Trophoblast cell (in vitro differentiated cells and primary cell): ENCODE measurements around the gene ARFGEF2.
"Not testable (repeated sequence)": the region's sequence is repeated elsewhere in the genome, so short reads cannot be mapped to it uniquely, and the experiment has no call there.

ENCODE experiments used
- DNase-seq, 2 donors: peaks; one replicate each; pipeline ENCODE4 v3.0.0-alpha.2; 2016
- H2AFZ ChIP-seq: 2 replicates; pipeline ENCODE4 v1.6.1; 2013; ENCODE audit warnings: low read length, moderate library complexity, mild to moderate bottlenecking; ENCODE audit not compliant: insufficient read depth, poor library complexity
- H2AK5ac ChIP-seq: 2 replicates; pipeline ENCODE4 v1.6.1; 2013; ENCODE audit warnings: mild to moderate bottlenecking, low read length
- H2BK120ac ChIP-seq: 2 replicates; pipeline ENCODE4 v1.6.1; 2013; ENCODE audit warnings: low read length, mild to moderate bottlenecking, moderate library complexity; ENCODE audit not compliant: insufficient read depth, poor library complexity
- H2BK12ac ChIP-seq: 2 replicates; pipeline ENCODE4 v1.6.1; 2013; ENCODE audit warnings: mild to moderate bottlenecking, low read length, moderate library complexity
- H2BK5ac ChIP-seq: 2 replicates; pipeline ENCODE4 v1.6.1; 2013; ENCODE audit warnings: low read length, low read depth, moderate library complexity, mild to moderate bottlenecking; ENCODE audit not compliant: poor library complexity
- H3K14ac ChIP-seq: 2 replicates; pipeline ENCODE4 v1.6.1; 2013; ENCODE audit warnings: mild to moderate bottlenecking, low read length
- H3K18ac ChIP-seq: 2 replicates; pipeline ENCODE4 v1.6.1; 2013; ENCODE audit warnings: mild to moderate bottlenecking, low read length
- H3K23ac ChIP-seq: 2 replicates; pipeline ENCODE4 v1.6.1; 2013; ENCODE audit warnings: low read length
- H3K27ac ChIP-seq: 2 replicates; pipeline ENCODE4 v1.5.1; 2013; ENCODE audit warnings: low read depth, mild to moderate bottlenecking, inconsistent platforms, low read length, moderate library complexity
- H3K27me3 ChIP-seq: 2 replicates; pipeline ENCODE4 v1.6.1; 2013; ENCODE audit warnings: inconsistent platforms, mild to moderate bottlenecking, low read length, moderate library complexity; ENCODE audit not compliant: insufficient read depth
- H3K36me3 ChIP-seq, 2 experiments: 1 replicate in 1 of 2; 2 replicates in 1 of 2; pipeline ENCODE4 v1.6.1; 2013; ENCODE audit warnings: low read length in 2 of 2, mild to moderate bottlenecking in 2 of 2, moderate library complexity in 1 of 2; ENCODE audit not compliant: insufficient read depth in 2 of 2, control insufficient read depth in 1 of 2
- H3K4ac ChIP-seq: 2 replicates; pipeline ENCODE4 v1.6.1; 2013; ENCODE audit warnings: low read depth, mild to moderate bottlenecking, low read length, moderate library complexity
- H3K4me1 ChIP-seq, 2 experiments: 1 replicate in 1 of 2; 2 replicates in 1 of 2; pipeline ENCODE4 v1.6.1; 2013; ENCODE audit warnings: low read length in 2 of 2, mild to moderate bottlenecking in 2 of 2, moderate library complexity in 1 of 2; ENCODE audit not compliant: insufficient read depth in 2 of 2, control insufficient read depth in 1 of 2
- H3K4me2 ChIP-seq: 2 replicates; pipeline ENCODE4 v1.6.1; 2013; ENCODE audit warnings: inconsistent platforms, mild to moderate bottlenecking, low read length, moderate library complexity
- H3K4me3 ChIP-seq: 2 replicates; pipeline ENCODE4 v1.5.1; 2013; ENCODE audit warnings: mild to moderate bottlenecking, low read depth, low read length, inconsistent platforms
- H3K79me1 ChIP-seq: one replicate; pipeline ENCODE4 v1.6.1; 2013; ENCODE audit warnings: low read length
- H3K79me2 ChIP-seq: 2 replicates; pipeline ENCODE4 v1.6.1; 2013; ENCODE audit warnings: low read length, mild to moderate bottlenecking; ENCODE audit not compliant: control insufficient read depth, insufficient read depth, poor library complexity
- H3K9ac ChIP-seq: 2 replicates; pipeline ENCODE4 v1.6.1; 2013; ENCODE audit warnings: mild to moderate bottlenecking, low read length
- H3K9me3 ChIP-seq: 2 replicates; pipeline ENCODE4 v1.6.1; 2013; ENCODE audit warnings: low read depth, mild to moderate bottlenecking, control low read depth, inconsistent platforms, low read length; ENCODE audit not compliant: insufficient read depth
- H4K12ac ChIP-seq: 2 replicates; pipeline ENCODE4 v1.6.1; 2013; ENCODE audit warnings: low read depth, mild to moderate bottlenecking, low read length, moderate library complexity
- H4K8ac ChIP-seq: 2 replicates; pipeline ENCODE4 v1.6.1; 2013; ENCODE audit warnings: low read depth, mild to moderate bottlenecking, low read length, moderate library complexity
- H4K91ac ChIP-seq: one replicate; pipeline ENCODE4 v1.6.1; 2013; ENCODE audit warnings: low read depth, mild to moderate bottlenecking, low read length, moderate library complexity
- WGBS: extraction: QIAGEN DNeasy Blood & Tissue Kit; methylation state at CpG from one replicate; pipeline ENCODE4 v1.1.7; 2013; ENCODE audit warnings: missing lambda C conversion rate; ENCODE audit not compliant: insufficient read length, insufficient coverage; ENCODE audit errors: extremely low coverage; 5-methylcytosine and 5-hydroxymethylcytosine counted together

Gene ARFGEF2

GRCh38 chr20:48975955-48976354, 54.4 kb downstream of the ARFGEF2 start:
- Histone ChIP-seq H3K4me1 (no peaks in the 10 kb centered on the region), H2AFZ (no peak overlapping the region), H3K79me2 (no peaks in the 10 kb centered on the region), H3K23ac (no peak overlapping the region), H4K8ac (no peak overlapping the region), H3K36me3 (peaks cover 10 to 24% of the 10 kb centered on the region in 2 experiments), H3K4ac (no peak overlapping the region), H2AK5ac (no peak overlapping the region), H4K91ac (no peak overlapping the region), H2BK120ac (no peak overlapping the region), H3K27ac (no peak overlapping the region), H3K9me3 (no peaks in the 10 kb centered on the region), H3K9ac (no peak overlapping the region), H2BK5ac (no peak overlapping the region), H3K79me1 (no peaks in the 10 kb centered on the region), H3K4me2 (no peak overlapping the region), H4K12ac (no peak overlapping the region), H3K18ac (no peak overlapping the region), H2BK12ac (no peak overlapping the region), H3K27me3 (no peaks in the 10 kb centered on the region), H3K14ac (no peak overlapping the region), H3K4me3 (no peak overlapping the region)
- no peak for DNase-seq
- WGBS: no CpG with 5 or more reads among the region's 9 CpGs

GRCh38 chr20:48979980-48980379, 58.5 kb downstream of the ARFGEF2 start:
- H3K27ac ChIP-seq, H3K18ac ChIP-seq, H3K79me1 ChIP-seq, H4K12ac ChIP-seq, H3K23ac ChIP-seq, H3K9ac ChIP-seq, H3K4ac ChIP-seq, H3K9me3 ChIP-seq, H2AK5ac ChIP-seq, DNase-seq, H3K4me3 ChIP-seq, H3K4me1 ChIP-seq, H2AFZ ChIP-seq, H3K14ac ChIP-seq, H3K79me2 ChIP-seq, H2BK120ac ChIP-seq, H2BK5ac ChIP-seq, H3K4me2 ChIP-seq, H3K27me3 ChIP-seq, H4K8ac ChIP-seq, H2BK12ac ChIP-seq, H4K91ac ChIP-seq: not testable (repeated sequence)
- H3K36me3 ChIP-seq: peaks cover 21 to 25% of the 10 kb centered on the region in 2 experiments
- no CpG with 5 or more reads among the region's 2 CpGs for WGBS

DNA sequence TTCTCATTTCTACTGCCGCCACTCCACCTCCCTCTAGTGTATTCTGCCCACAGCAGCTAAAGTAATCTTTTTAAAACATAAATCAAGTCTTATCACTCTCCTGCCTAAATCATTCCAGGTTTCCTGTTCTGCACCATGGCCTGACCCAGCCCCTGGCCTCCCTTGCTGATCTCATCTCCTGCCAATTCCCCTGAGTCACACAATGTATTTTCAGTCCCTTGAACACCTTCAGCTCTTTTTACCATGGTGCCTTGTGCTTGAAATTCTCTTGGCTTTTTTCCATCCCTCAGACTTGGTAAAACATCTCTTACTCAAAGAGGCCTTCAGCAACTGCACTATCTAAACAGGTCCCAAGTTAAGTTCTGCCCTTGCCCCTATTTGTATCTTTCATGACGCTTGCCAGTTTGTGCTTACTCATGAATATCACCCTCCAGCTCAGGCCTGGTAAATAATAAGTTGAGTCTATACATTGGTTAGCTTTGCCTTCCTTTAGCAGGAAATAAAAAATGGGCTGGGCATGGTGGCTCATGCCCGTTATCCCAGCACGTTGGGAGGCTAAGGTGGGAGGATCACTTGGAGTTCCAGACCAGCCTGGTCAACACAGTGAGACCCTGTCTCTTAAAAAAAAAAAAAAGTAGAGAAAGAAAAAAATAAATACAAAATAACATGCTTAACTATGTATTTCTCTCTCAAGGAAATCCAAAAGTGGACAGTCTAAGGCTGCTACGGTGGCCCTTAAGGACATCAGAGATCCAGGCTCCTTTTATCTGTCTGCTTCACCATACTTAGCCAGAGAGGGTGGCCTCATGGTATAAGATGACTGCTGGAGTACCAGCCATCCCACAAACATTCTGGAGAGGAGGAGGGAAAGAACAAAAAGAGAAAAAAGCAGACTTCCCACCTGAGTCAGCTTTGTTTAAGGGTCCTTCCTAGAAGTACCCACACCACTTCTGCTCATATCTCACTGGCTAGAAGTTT, 62.2 kb downstream of the ARFGEF2 start:
- Histone ChIP-seq H3K4ac (no peak overlapping the region), H3K9me3 (peaks cover 6% of the 10 kb centered on the region), H4K8ac (no peak overlapping the region), H3K14ac (no peak overlapping the region), H4K12ac (no peak overlapping the region), H3K4me2 (no peak overlapping the region), H2BK5ac (no peak overlapping the region), H3K4me3 (no peak overlapping the region), H3K27me3 (no peaks in the 10 kb centered on the region), H3K27ac (no peak overlapping the region), H3K4me1 (peaks cover 2 to 3% of the 10 kb centered on the region in 2 experiments), H3K79me1 (no peaks in the 10 kb centered on the region), H3K36me3 (peaks cover 24 to 33% of the 10 kb centered on the region in 2 experiments), H3K79me2 (no peaks in the 10 kb centered on the region), H4K91ac (no peak overlapping the region), H2BK12ac (no peak overlapping the region), H2AFZ (no peak overlapping the region), H3K23ac (no peak overlapping the region), H2BK120ac (no peak overlapping the region), H3K9ac (no peak overlapping the region), H2AK5ac (no peak overlapping the region), H3K18ac (no peak overlapping the region)
- peak in 1 of 2 donors; percentile 14 for DNase-seq
- WGBS: no CpG with 5 or more reads among the region's 5 CpGs

DNA sequence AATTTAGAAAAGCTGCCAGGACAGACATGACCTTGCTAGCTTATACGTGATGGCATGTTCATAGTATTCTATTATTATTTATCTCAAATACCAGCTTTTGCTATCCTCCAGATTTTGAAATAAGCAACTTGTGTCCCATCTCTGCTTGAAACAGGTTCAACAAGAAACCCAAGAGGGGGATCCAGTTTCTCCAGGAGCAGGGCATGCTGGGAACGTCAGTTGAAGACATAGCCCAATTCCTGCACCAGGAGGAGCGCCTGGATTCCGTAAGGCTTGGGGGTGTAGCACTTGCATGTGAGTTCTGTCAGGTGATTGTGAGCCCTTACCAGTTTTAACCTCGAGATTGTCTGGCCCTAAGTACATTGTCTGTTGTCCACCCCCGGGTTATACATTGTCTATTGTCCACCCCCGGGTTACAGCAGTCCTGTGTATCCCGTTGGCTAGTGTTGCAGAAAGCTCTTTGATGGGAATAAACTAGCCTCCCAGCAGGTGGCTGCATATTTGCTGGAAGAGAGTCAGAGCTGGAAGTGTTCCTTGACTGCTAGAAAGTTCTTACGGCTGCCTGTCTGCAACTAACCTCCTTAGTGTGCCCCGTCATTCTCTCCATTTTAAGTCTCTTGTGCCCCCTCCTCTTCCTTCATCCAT, 63.2 kb downstream of the ARFGEF2 start:
- DNase-seq: peak; percentile 25 to 50
- Histone ChIP-seq H3K4me2 (no peak overlapping the region), H3K27me3 (no peaks in the 10 kb centered on the region), H2BK12ac (no peak overlapping the region), H3K9me3 (peaks cover 6% of the 10 kb centered on the region), H2AK5ac (no peak overlapping the region), H4K12ac (no peak overlapping the region), H3K9ac (no peak overlapping the region), H3K79me2 (no peaks in the 10 kb centered on the region), H3K14ac (no peak overlapping the region), H2AFZ (no peak overlapping the region), H3K36me3 (peaks cover 30 to 42% of the 10 kb centered on the region in 2 experiments), H3K4me3 (no peak overlapping the region), H3K18ac (no peak overlapping the region), H3K23ac (no peak overlapping the region), H2BK120ac (no peak overlapping the region), H3K4ac (no peak overlapping the region), H4K91ac (no peak overlapping the region), H3K79me1 (no peaks in the 10 kb centered on the region), H4K8ac (no peak overlapping the region), H2BK5ac (no peak overlapping the region), H3K4me1 (peaks cover 2 to 3% of the 10 kb centered on the region in 2 experiments), H3K27ac (no peak overlapping the region)
- WGBS: no CpG with 5 or more reads among the region's 10 CpGs
